ENCODE results near the gene CTSZ. TPM values are rescaled to one million over a fixed set of nuclear protein-coding genes. Genes with fewer than 3 reads are reported as not detected.
A peak's percentile ranks its signal among the peaks of the same experiment; 100 is the strongest.

CTSZ gene
- total RNA-seq, 1 donor from 2014 or later, result 73.7 TPM

DNA sequence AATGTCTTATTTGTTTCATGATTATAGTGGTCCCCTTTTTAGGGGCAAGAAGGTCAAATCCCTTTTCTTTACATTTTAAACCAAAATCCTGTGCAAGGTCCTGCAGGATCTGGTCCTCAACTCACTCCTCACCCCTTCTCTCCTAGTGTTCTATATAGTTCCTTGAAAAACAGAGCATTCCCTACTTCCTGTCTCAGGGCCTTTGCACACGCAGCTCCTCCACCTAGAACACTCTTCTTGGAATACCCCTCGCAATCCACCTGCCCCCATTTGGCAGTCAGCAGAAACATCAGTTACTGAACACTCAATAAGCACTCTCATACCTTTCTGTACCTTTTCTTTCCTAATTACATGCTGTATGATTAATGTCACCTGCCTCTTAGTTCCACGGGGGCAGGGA, 28.3 kb upstream of the CTSZ start:
- FAIRE-seq, result no peak
- TF ChIP-seq, protein P1, sequence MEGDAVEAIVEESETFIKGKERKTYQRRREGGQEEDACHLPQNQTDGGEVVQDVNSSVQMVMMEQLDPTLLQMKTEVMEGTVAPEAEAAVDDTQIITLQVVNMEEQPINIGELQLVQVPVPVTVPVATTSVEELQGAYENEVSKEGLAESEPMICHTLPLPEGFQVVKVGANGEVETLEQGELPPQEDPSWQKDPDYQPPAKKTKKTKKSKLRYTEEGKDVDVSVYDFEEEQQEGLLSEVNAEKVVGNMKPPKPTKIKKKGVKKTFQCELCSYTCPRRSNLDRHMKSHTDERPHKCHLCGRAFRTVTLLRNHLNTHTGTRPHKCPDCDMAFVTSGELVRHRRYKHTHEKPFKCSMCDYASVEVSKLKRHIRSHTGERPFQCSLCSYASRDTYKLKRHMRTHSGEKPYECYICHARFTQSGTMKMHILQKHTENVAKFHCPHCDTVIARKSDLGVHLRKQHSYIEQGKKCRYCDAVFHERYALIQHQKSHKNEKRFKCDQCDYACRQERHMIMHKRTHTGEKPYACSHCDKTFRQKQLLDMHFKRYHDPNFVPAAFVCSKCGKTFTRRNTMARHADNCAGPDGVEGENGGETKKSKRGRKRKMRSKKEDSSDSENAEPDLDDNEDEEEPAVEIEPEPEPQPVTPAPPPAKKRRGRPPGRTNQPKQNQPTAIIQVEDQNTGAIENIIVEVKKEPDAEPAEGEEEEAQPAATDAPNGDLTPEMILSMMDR (IDR thresholded peaks at IDR 0.05; ENCODE audit: insufficient read depth, low read length, severe bottlenecking), result no peak

DNA sequence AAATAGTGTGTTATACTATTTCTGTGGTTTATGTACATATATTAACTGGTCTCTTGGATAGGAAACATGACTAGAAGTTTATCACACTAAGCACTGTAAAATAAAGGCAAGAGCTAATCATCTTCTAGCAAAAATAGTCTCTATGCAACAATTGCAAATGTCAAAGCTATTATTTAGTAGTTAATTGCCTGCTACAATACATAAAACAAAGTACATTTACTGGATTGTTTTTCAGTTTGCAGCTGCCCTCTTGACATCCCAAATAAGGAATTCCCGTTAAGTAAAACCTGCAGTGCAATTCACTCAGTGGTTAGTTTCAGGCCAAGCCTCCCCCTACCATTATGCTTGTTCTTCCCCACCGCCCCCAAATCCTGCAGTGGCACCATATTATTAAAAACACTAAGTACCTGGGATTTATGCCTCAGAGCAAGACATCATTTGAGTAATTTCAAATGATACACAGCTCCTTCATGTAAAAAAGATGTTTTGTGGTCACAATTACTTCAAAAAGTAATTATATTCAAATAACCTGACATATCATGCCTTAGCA, 26.6 kb upstream of the CTSZ start:
- peaks cover 15% of the 10 kb centered on the region for H3K36me3 ChIP-seq (ENCODE audit: control insufficient read depth, insufficient read depth, low read length)
- H3K4me3 ChIP-seq (ENCODE audit: low read depth, low read length), result no peak overlapping the region
- FAIRE-seq, result no peak
- no peak for DNase-seq (ENCODE audit: low read depth)
- TF ChIP-seq, protein P1 (IDR thresholded peaks at IDR 0.05; ENCODE audit: insufficient read depth, low read length, severe bottlenecking), result no peak
- no peaks in the 10 kb centered on the region for H3K27me3 ChIP-seq (ENCODE audit: control insufficient read depth, insufficient read depth, low read length)

More for the DNA sequence above, 28.3 kb upstream of the CTSZ start:
- no peak for DNase-seq (ENCODE audit: low read depth)
- Histone ChIP-seq H3K4me3 (ENCODE audit: low read depth, low read length) (no peak overlapping the region), H3K27me3 (ENCODE audit: control insufficient read depth, insufficient read depth, low read length) (no peaks in the 10 kb centered on the region), H3K36me3 (ENCODE audit: control insufficient read depth, insufficient read depth, low read length) (peaks cover 15% of the 10 kb centered on the region)

DNA sequence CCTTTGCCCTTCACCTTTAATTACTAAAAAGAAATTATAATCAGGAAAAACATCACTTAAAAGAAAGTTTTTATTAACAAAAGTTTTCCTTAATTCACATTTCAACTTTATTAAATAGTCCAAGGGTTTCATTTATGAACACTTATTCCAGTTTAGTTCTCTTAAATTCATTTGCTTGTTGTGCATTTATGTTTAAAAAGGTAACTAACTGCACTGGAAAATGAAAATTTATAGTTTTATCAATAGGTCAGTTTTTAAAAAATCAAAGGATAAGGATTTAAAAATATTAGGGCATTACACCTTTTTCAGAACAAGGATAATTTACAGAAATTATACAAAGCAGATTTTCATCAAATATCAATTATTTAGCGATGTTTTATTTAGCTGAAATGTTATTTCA, 26.0 kb upstream of the CTSZ start:
- H3K36me3 ChIP-seq (ENCODE audit: control insufficient read depth, insufficient read depth, low read length), result peaks cover 15% of the 10 kb centered on the region
- peak overlapping the region; percentile 89 for H3K4me3 ChIP-seq (ENCODE audit: low read depth, low read length)
- FAIRE-seq (no peak), DNase-seq (ENCODE audit: low read depth) (no peak)
- TF ChIP-seq, protein P1 (IDR thresholded peaks at IDR 0.05; ENCODE audit: insufficient read depth, low read length, severe bottlenecking), result no peak
- no peaks in the 10 kb centered on the region for H3K27me3 ChIP-seq (ENCODE audit: control insufficient read depth, insufficient read depth, low read length)

DNA sequence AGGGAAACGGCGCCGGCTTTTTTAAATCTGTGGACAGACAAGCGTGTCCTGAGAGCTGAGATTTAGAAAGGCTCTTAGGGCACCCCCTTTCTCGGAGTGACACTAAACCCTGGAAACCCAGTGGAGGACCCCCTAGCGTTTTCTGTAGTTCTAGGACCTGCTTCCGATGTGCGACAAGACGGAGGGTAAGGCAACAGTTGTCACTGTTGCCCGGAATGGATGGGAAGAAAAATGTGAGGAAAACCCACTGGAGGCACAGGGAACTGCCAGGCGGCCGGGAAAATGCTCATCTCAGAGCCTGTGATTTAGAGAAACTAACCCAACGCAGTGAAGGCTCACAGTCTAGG, 25.6 kb upstream of the CTSZ start:
- H3K36me3 ChIP-seq (ENCODE audit: control insufficient read depth, insufficient read depth, low read length), result peaks cover 17% of the 10 kb centered on the region
- TF ChIP-seq, protein P1 (IDR thresholded peaks at IDR 0.05; ENCODE audit: insufficient read depth, low read length, severe bottlenecking), result peak; percentile 2
- peak overlapping the region; percentile 89 for H3K4me3 ChIP-seq (ENCODE audit: low read depth, low read length)
- FAIRE-seq, result no peak
- DNase-seq (ENCODE audit: low read depth), result no peak
- H3K27me3 ChIP-seq (ENCODE audit: control insufficient read depth, insufficient read depth, low read length), result no peaks in the 10 kb centered on the region

DNA sequence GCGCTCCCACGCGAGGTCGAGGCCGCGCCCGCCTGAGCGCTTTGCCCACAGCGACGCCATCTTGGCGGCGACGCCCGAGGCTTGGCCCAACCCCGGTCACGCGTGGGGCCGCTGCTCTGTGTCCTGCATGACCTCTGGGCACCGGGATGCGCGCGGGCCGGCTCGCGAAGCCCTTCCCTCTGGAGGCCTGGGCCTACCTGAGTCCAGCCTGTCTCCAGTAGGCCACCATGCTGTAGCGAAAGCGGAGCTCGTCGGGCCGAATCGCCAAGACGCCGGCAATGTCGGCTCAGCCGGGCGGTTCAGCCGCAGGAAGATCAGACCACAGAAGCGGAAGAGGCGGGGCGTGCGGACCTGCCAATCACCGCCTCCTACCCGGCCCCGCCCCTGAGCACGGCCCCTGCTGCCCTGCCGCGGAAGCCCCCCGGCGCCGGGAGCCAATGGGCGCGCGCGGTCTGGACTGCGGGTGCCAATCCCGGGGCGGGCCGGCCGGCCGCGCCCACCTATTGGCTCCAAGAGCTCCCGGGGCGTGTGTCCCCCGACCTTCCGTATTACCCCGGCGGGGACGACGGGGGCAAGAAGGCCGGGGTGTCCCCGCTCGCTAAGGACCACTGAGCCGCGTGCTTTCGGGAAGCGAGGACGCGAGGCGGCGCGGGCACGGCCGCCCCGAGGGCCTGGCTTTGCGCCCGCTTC, 25.1 kb upstream of the CTSZ start, which contains the start of gene ATP5F1E:
TSS of gene ATP5F1E (minus strand) at position 313 of the 690 bp plus-strand sequence. CDS start at position 229, 84 bp downstream.
- peaks cover 15% of the 10 kb centered on the region for H3K36me3 ChIP-seq (ENCODE audit: control insufficient read depth, insufficient read depth, low read length)
- FAIRE-seq, result no peak
- no peaks in the 10 kb centered on the region for H3K27me3 ChIP-seq (ENCODE audit: control insufficient read depth, insufficient read depth, low read length)
- peak within 1 kb of the TSS; percentile 89 for H3K4me3 ChIP-seq (ENCODE audit: low read depth, low read length)
- TF ChIP-seq, protein P1 (IDR thresholded peaks at IDR 0.05; ENCODE audit: insufficient read depth, low read length, severe bottlenecking), result no peak
- DNase-seq (ENCODE audit: low read depth), result peak; percentile 79

Measured in bronchial epithelial cell (primary cell).